ENCODE measurements around the gene ATE1.

GRCh38 chr10:121836171-121836570 is 91.7 kb downstream of the ATE1 start:
- no peak for TF ChIP-seq REST (IDR thresholded peaks at IDR 0.05; ENCODE audit: low read depth)
- no peak for TF ChIP-seq CTCF (IDR thresholded peaks at IDR 0.05 in 2 of 3, conservative IDR thresholded peaks at IDR 0.05 in 1 of 3; ENCODE audit: borderline replicate concordance in 1 of 3, insufficient read depth in 1 of 3, low read depth in 2 of 3, low read length in 2 of 3)
- TF ChIP-seq RAD21 (IDR thresholded peaks at IDR 0.05; ENCODE audit: low read depth): no peak
- no peak for TF ChIP-seq EZH2phosphoT487 (IDR thresholded peaks at IDR 0.05; ENCODE audit: borderline replicate concordance)
- no peak for TF ChIP-seq ZNF274 (IDR thresholded peaks at IDR 0.05; ENCODE audit: low read depth, low read length)
- no peak for TF ChIP-seq ZFX (IDR thresholded peaks at IDR 0.05)

All from HCT116 (cell line).